Spleen (tissue), 7 donors: ENCODE data around the gene KIAA0040.

Source experiments
- POLR2A ChIP-seq, 3 donors: fragments of 450-650 bp; IDR thresholded peaks; one replicate each; pipeline ENCODE4 v1.5.1; 2017; ENCODE audit warnings: antibody characterized with exemption in 3 of 3, mild to moderate bottlenecking in 1 of 3
- POLR2AphosphoS5 ChIP-seq, 3 donors: sonication (generic); formaldehyde crosslinking; IDR thresholded peaks; one replicate each; pipeline ENCODE4 v1.5.1; 2017; ENCODE audit warnings: antibody characterized with exemption in 3 of 3
- TF ChIP-seq, protein P1 (sequence below), 11 experiments: fragments of 200-600 bp in 7 of 11; fragments of 450-650 bp in 4 of 11; sonication (generic) in 4 of 11; IDR thresholded peaks in 8 of 11; conservative IDR thresholded peaks in 3 of 11; 1 replicate in 7 of 11; 2 replicates in 4 of 11; pipeline versions ENCODE4 v1.4.0 to v1.8.0; 2016 to 2021; ENCODE audit warnings: antibody characterized with exemption in 11 of 11, inconsistent platforms in 4 of 11, mild to moderate bottlenecking in 1 of 11
- donor health status: DM: no; HTN: no; CAD: no; lungs with moderate emphysema.
- donor health status: DM: no; HTN: no; CAD: no.
- donor health status: DM: no; HTN: no; CAD: no.

DNA sequence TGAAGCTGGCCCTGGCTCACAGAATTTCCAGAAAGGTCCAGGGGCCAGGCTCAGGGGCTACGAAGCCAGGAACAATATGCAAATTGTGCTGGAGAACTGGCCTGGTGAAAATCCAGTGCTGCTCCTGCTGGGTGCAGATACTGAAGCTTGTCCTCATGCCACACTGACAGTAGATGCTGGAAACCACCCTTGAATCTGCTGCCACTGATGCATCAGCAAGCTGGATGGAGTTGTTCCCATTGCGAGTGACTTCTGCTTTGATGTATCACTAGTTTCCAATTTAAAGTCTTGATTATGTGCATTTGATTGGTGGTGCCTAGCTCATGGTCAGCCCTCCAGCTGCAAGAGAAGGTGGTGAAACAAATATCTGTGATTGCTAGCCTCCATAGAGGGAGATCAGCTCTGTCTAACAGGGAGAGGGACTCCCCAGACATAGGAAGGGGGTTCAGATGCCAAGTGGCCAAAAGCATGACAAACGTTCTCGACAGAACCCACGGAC, 11.0 kb upstream of the KIAA0040 start:
- TF ChIP-seq, protein P1, sequence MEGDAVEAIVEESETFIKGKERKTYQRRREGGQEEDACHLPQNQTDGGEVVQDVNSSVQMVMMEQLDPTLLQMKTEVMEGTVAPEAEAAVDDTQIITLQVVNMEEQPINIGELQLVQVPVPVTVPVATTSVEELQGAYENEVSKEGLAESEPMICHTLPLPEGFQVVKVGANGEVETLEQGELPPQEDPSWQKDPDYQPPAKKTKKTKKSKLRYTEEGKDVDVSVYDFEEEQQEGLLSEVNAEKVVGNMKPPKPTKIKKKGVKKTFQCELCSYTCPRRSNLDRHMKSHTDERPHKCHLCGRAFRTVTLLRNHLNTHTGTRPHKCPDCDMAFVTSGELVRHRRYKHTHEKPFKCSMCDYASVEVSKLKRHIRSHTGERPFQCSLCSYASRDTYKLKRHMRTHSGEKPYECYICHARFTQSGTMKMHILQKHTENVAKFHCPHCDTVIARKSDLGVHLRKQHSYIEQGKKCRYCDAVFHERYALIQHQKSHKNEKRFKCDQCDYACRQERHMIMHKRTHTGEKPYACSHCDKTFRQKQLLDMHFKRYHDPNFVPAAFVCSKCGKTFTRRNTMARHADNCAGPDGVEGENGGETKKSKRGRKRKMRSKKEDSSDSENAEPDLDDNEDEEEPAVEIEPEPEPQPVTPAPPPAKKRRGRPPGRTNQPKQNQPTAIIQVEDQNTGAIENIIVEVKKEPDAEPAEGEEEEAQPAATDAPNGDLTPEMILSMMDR (IDR thresholded peaks at IDR 0.05 in 8 of 11, conservative IDR thresholded peaks at IDR 0.05 in 3 of 11): no peak
- TF ChIP-seq POLR2AphosphoS5 (IDR thresholded peaks at IDR 0.05) (no peak), POLR2A (IDR thresholded peaks at IDR 0.05) (no peak)
